ENCODE results near the gene TRIM39. TPM values are rescaled to one million over a fixed set of nuclear protein-coding genes. Genes with fewer than 3 reads are reported as not detected.

The TRIM39 gene
- total RNA-seq, 1 experiment from 2014 or later: 5.9 TPM

- peaks cover 5% of the 10 kb centered on the region; the same call in 1 of the 2 replicates for H3K36me3 ChIP-seq
- H3K27ac ChIP-seq: peak overlapping the region; percentile 80; the same call in 1 of the 2 replicates
- peak overlapping the region; percentile 99 for H3K4me3 ChIP-seq
Measured at GRCh38 chr6:30344191-30344867, 17.6 kb downstream of the TRIM39 start.

GRCh38 chr6:30344868-30345671 is 18.3 kb downstream of the TRIM39 start, which contains the start of gene RPP21:
TSS of gene RPP21 (plus strand) at chr6:30345156. CDS start at chr6:30345172, 16 bp downstream.
- Histone ChIP-seq H3K36me3 (peaks cover 5% of the 10 kb centered on the region; the same call in 1 of the 2 replicates), H3K4me3 (peak within 1 kb of the TSS; percentile 99), H3K27ac (peak within 1 kb of the TSS; percentile 80), H3K9me3 (replicated peaks) (no peaks in the 10 kb centered on the region), H3K27me3 (no peaks in the 10 kb centered on the region), H3K4me1 (no peaks in the 10 kb centered on the region; the same call in 1 of the 2 replicates)
- DNase-seq: peak; percentile 77 to 78

More at GRCh38 chr6:30344191-30344867, 17.6 kb downstream of the TRIM39 start:
- DNase-seq: no peak
- no peaks in the 10 kb centered on the region for H3K27me3 ChIP-seq
- no peaks in the 10 kb centered on the region; the same call in 1 of the 2 replicates for H3K4me1 ChIP-seq
- H3K9me3 ChIP-seq (replicated peaks): no peaks in the 10 kb centered on the region

- peaks cover 5% of the 10 kb centered on the region; the same call in 1 of the 2 replicates for H3K36me3 ChIP-seq
- peak overlapping the region; percentile 99 for H3K4me3 ChIP-seq
- no peaks in the 10 kb centered on the region; the same call in 1 of the 2 replicates for H3K27me3 ChIP-seq
- no peaks in the 10 kb centered on the region for H3K9me3 ChIP-seq (replicated peaks)
- DNase-seq: no peak
- H3K4me1 ChIP-seq: no peaks in the 10 kb centered on the region; the same call in 1 of the 2 replicates
- H3K27ac ChIP-seq: no peak overlapping the region
Measured at GRCh38 chr6:30345852-30346251, 19.1 kb downstream of the TRIM39 start.

- no peak overlapping the region for H3K27ac ChIP-seq
- H3K36me3 ChIP-seq: peaks cover 3% of the 10 kb centered on the region; the same call in 1 of the 2 replicates
- no peaks in the 10 kb centered on the region; the same call in 1 of the 2 replicates for H3K27me3 ChIP-seq
- H3K4me3 ChIP-seq: no peak overlapping the region
- no peaks in the 10 kb centered on the region; the same call in 1 of the 2 replicates for H3K4me1 ChIP-seq
- H3K9me3 ChIP-seq (replicated peaks): no peaks in the 10 kb centered on the region
- DNase-seq: no peak
Measured at GRCh38 chr6:30348957-30349356, 22.2 kb downstream of the TRIM39 start.

- no peaks in the 10 kb centered on the region; the same call in 1 of the 2 replicates for H3K4me1 ChIP-seq
- H3K27ac ChIP-seq: no peak overlapping the region
- no peak overlapping the region for H3K4me3 ChIP-seq
- H3K36me3 ChIP-seq: peaks cover 3% of the 10 kb centered on the region; the same call in 1 of the 2 replicates
- H3K9me3 ChIP-seq (replicated peaks): no peaks in the 10 kb centered on the region
- no peak for DNase-seq
- no peaks in the 10 kb centered on the region; the same call in 1 of the 2 replicates for H3K27me3 ChIP-seq
Measured at GRCh38 chr6:30349421-30350177, 22.9 kb downstream of the TRIM39 start.

- H3K27me3 ChIP-seq: no peaks in the 10 kb centered on the region; the same call in none of the 2 replicates
- no peak for DNase-seq
- H3K36me3 ChIP-seq: peaks cover 3% of the 10 kb centered on the region; the same call in 1 of the 2 replicates
Measured at GRCh38 chr6:30350524-30350923, 23.8 kb downstream of the TRIM39 start.

GRCh38 chr6:30352550-30352949 is 25.8 kb downstream of the TRIM39 start:
- H3K36me3 ChIP-seq: no peaks in the 10 kb centered on the region; the same call in 1 of the 2 replicates
- H3K9me3 ChIP-seq (replicated peaks): no peaks in the 10 kb centered on the region
- no peaks in the 10 kb centered on the region for H3K4me1 ChIP-seq
- DNase-seq: no peak
- no peak overlapping the region for H3K27ac ChIP-seq
- H3K4me3 ChIP-seq: no peak overlapping the region
- no peaks in the 10 kb centered on the region; the same call in none of the 2 replicates for H3K27me3 ChIP-seq

More at GRCh38 chr6:30350524-30350923, 23.8 kb downstream of the TRIM39 start:
- no peak overlapping the region for H3K27ac ChIP-seq
- no peaks in the 10 kb centered on the region for H3K9me3 ChIP-seq (replicated peaks)
- H3K4me1 ChIP-seq: no peaks in the 10 kb centered on the region; the same call in 1 of the 2 replicates
- no peak overlapping the region for H3K4me3 ChIP-seq

- peaks cover 7% of the 10 kb centered on the region for H3K27me3 ChIP-seq
- H3K4me1 ChIP-seq: no peaks in the 10 kb centered on the region
- H3K36me3 ChIP-seq: no peaks in the 10 kb centered on the region
- no peak overlapping the region for H3K4me3 ChIP-seq
- H3K27ac ChIP-seq: no peak overlapping the region
- H3K9me3 ChIP-seq (replicated peaks): no peaks in the 10 kb centered on the region
- no peak for DNase-seq
Measured at GRCh38 chr6:30355281-30355680, 28.6 kb downstream of the TRIM39 start.

- Histone ChIP-seq H3K4me1 (no peaks in the 10 kb centered on the region), H3K36me3 (no peaks in the 10 kb centered on the region), H3K9me3 (replicated peaks) (no peaks in the 10 kb centered on the region), H3K27me3 (peaks cover 7% of the 10 kb centered on the region), H3K27ac (no peak overlapping the region), H3K4me3 (no peak overlapping the region)
- no peak for DNase-seq
Measured at GRCh38 chr6:30356536-30356935, 29.8 kb downstream of the TRIM39 start.

- DNase-seq: peak; percentile 26 to 63
- Histone ChIP-seq H3K27me3 (peaks cover 7% of the 10 kb centered on the region), H3K9me3 (replicated peaks) (no peaks in the 10 kb centered on the region), H3K4me3 (no peak overlapping the region), H3K36me3 (no peaks in the 10 kb centered on the region), H3K4me1 (no peaks in the 10 kb centered on the region), H3K27ac (no peak overlapping the region)
Measured at GRCh38 chr6:30357678-30358540, 31.2 kb downstream of the TRIM39 start.

GRCh38 chr6:30359276-30359675 is 32.5 kb downstream of the TRIM39 start:
- peaks cover 7% of the 10 kb centered on the region for H3K27me3 ChIP-seq
- H3K36me3 ChIP-seq: no peaks in the 10 kb centered on the region
- DNase-seq: no peak
- no peaks in the 10 kb centered on the region for H3K9me3 ChIP-seq (replicated peaks)
- H3K4me3 ChIP-seq: no peak overlapping the region
- H3K27ac ChIP-seq: no peak overlapping the region
- H3K4me1 ChIP-seq: no peaks in the 10 kb centered on the region

GRCh38 chr6:30360139-30360538 is 33.4 kb downstream of the TRIM39 start:
- no peaks in the 10 kb centered on the region for H3K4me1 ChIP-seq
- H3K9me3 ChIP-seq (replicated peaks): no peaks in the 10 kb centered on the region
- no peak for DNase-seq
- no peak overlapping the region for H3K4me3 ChIP-seq
- no peak overlapping the region for H3K27ac ChIP-seq
- H3K27me3 ChIP-seq: peaks cover 7% of the 10 kb centered on the region
- H3K36me3 ChIP-seq: no peaks in the 10 kb centered on the region

- H3K9me3 ChIP-seq (replicated peaks): no peaks in the 10 kb centered on the region
- no peak for DNase-seq
- H3K27ac ChIP-seq: no peak overlapping the region
- H3K4me3 ChIP-seq: no peak overlapping the region
- H3K4me1 ChIP-seq: no peaks in the 10 kb centered on the region
- no peaks in the 10 kb centered on the region for H3K36me3 ChIP-seq
- peaks cover 7% of the 10 kb centered on the region; the same call in 1 of the 2 replicates for H3K27me3 ChIP-seq
Measured at GRCh38 chr6:30361661-30362060, 34.9 kb downstream of the TRIM39 start.
